IMR-90 (cell line): Measurements from ENCODE around the gene ESPL1. TPM values are rescaled to one million over a fixed set of nuclear protein-coding genes. Genes with fewer than 3 reads are reported as not detected.
A peak's percentile ranks its signal among the peaks of the same experiment; 100 is the strongest.

Source experiments
- ATAC-seq: fragments of 200-7000 bp; cut with Tn5 transposase; 2 replicates; pipeline ENCODE4 v1.9.1; 2020; ENCODE audit warnings: low read depth, mild to moderate bottlenecking, moderate library complexity
- BruUV-seq: library from RNA; stranded (reverse); fragments of 400-500 nt; replicated peaks from 2 replicates; lab custom pipeline; 2021; lab: Mats Ljungman, UMichigan
- CTCF ChIA-PET: fragments of 300-600 bp; formaldehyde crosslinking; extraction: SDS; loops from one replicate; lab custom pipeline; 2021; ENCODE audit warnings: antibody characterized with exemption; lab: Yijun Ruan, JAX
- POLR2A ChIA-PET: fragments of 300-600 bp; sonication (Branson Sonifier 250); formaldehyde crosslinking; loops from one replicate; lab custom pipeline; 2022; ENCODE audit warnings: antibody characterized with exemption; ENCODE audit not compliant: unreplicated experiment; lab: Charles Lee
- DNase-seq: peaks from one replicate; pipeline ENCODE4 v3.0.0; 2013
- H2AFZ ChIP-seq: replicated peaks from 2 replicates; pipeline ENCODE3; 2013; ENCODE audit warnings: low read length, mild to moderate bottlenecking; ENCODE audit not compliant: poor library complexity
- H2AK5ac ChIP-seq: 2 replicates; pipeline ENCODE4 v1.6.1; 2013; ENCODE audit warnings: low read depth, low read length, inconsistent platforms
- H2AK9ac ChIP-seq: replicated peaks from 2 replicates; pipeline ENCODE3; 2013; ENCODE audit warnings: mild to moderate bottlenecking, low read depth, low read length, moderate library complexity; ENCODE audit not compliant: poor library complexity
- H2BK120ac ChIP-seq: 2 replicates; pipeline ENCODE4 v1.6.1; 2013; ENCODE audit warnings: low read depth, low read length, inconsistent platforms
- H2BK15ac ChIP-seq: 3 replicates; pipeline ENCODE4 v1.6.1; 2013; ENCODE audit warnings: low read depth, low read length, inconsistent platforms
- H2BK20ac ChIP-seq: 2 replicates; pipeline ENCODE4 v1.6.1; 2013; ENCODE audit warnings: low read depth, mild to moderate bottlenecking, inconsistent platforms, low read length, moderate library complexity
- H2BK5ac ChIP-seq: 2 replicates; pipeline ENCODE4 v1.6.1; 2013; ENCODE audit warnings: mild to moderate bottlenecking, low read depth, low read length, inconsistent platforms; ENCODE audit not compliant: poor library complexity, severe bottlenecking
- H3K14ac ChIP-seq: replicated peaks from 2 replicates; pipeline ENCODE4 v1.6.1; 2013; ENCODE audit warnings: low read depth, low read length, inconsistent platforms
- H3K18ac ChIP-seq: 2 replicates; pipeline ENCODE4 v1.6.1; 2013; ENCODE audit warnings: low read depth, low read length, control low read depth
- H3K23ac ChIP-seq: 2 replicates; pipeline ENCODE4 v1.6.1; 2013; ENCODE audit warnings: low read depth, low read length, inconsistent platforms
- H3K27ac ChIP-seq: 2 replicates; pipeline ENCODE4 v1.5.1; 2013; ENCODE audit warnings: mild to moderate bottlenecking, control low read depth, low read length; ENCODE audit not compliant: insufficient read depth
- H3K27me3 ChIP-seq: 2 replicates; pipeline ENCODE4 v1.6.1; 2013; ENCODE audit warnings: low read length; ENCODE audit not compliant: control insufficient read depth, insufficient read depth
- H3K36me3 ChIP-seq: 2 replicates; pipeline ENCODE4 v1.6.1; 2013; ENCODE audit warnings: low read length, mixed read lengths; ENCODE audit not compliant: control insufficient read depth, insufficient read depth
- H3K4ac ChIP-seq: 2 replicates; pipeline ENCODE4 v1.6.1; 2013; ENCODE audit warnings: low read depth, low read length, inconsistent platforms
- H3K4me1 ChIP-seq: 2 replicates; pipeline ENCODE4 v1.6.1; 2013; ENCODE audit warnings: low read length, mixed read lengths; ENCODE audit not compliant: control insufficient read depth, insufficient read depth
- H3K4me2 ChIP-seq: 2 replicates; pipeline ENCODE4 v1.6.1; 2013; ENCODE audit warnings: low read depth, mild to moderate bottlenecking, control low read depth, low read length, moderate library complexity
- H3K4me3 ChIP-seq: 2 replicates; pipeline ENCODE4 v1.5.1; 2013; ENCODE audit warnings: low read depth, mild to moderate bottlenecking, control low read depth, low read length, moderate library complexity; ENCODE audit not compliant: insufficient read depth
- H3K56ac ChIP-seq: 2 replicates; pipeline ENCODE4 v1.6.1; 2013; ENCODE audit warnings: low read length, inconsistent platforms; ENCODE audit not compliant: insufficient read depth; ENCODE audit errors: extremely low read depth
- H3K79me1 ChIP-seq, 2 experiments: 2 replicates each; pipeline ENCODE4 v1.6.1; 2013; ENCODE audit warnings: low read length in 2 of 2, inconsistent platforms in 1 of 2, low read depth in 1 of 2
- H3K9ac ChIP-seq: 2 replicates; pipeline ENCODE4 v1.6.1; 2013; ENCODE audit warnings: low read depth, low read length, control low read depth
- H3K9me1 ChIP-seq: 2 replicates; pipeline ENCODE4 v1.6.1; 2013; ENCODE audit warnings: low read length, inconsistent platforms; ENCODE audit not compliant: insufficient read depth
- H3K9me3 ChIP-seq: 2 replicates; pipeline ENCODE4 v1.6.1; 2013; ENCODE audit warnings: low read length; ENCODE audit not compliant: control insufficient read depth, insufficient read depth
- H4K20me1 ChIP-seq: 2 replicates; pipeline ENCODE4 v1.6.1; 2013; ENCODE audit warnings: low read length, inconsistent platforms; ENCODE audit not compliant: insufficient read depth
- H4K5ac ChIP-seq: 2 replicates; pipeline ENCODE4 v1.6.1; 2013; ENCODE audit warnings: mild to moderate bottlenecking, low read depth, low read length, control low read depth
- H4K8ac ChIP-seq, 2 experiments: 2 replicates each; pipeline ENCODE4 v1.6.1; 2013; ENCODE audit warnings: low read depth in 2 of 2, low read length in 2 of 2, control low read depth in 1 of 2, inconsistent platforms in 1 of 2
- H4K91ac ChIP-seq: 2 replicates; pipeline ENCODE4 v1.6.1; 2013; ENCODE audit warnings: low read depth, low read length, inconsistent platforms; ENCODE audit not compliant: insufficient read depth
- BHLHE40 ChIP-seq: fragments of 150-350 bp; IDR thresholded peaks from 2 replicates; pipeline ENCODE4 v1.6.1; 2016; ENCODE audit warnings: mild to moderate bottlenecking, low read depth, low read length
- CEBPB ChIP-seq: IDR thresholded peaks from 2 replicates; pipeline ENCODE4 v1.6.1; 2012; ENCODE audit warnings: low read depth, low read length, improper control_type of control experiment
- CHD1 ChIP-seq: IDR thresholded peaks from 2 replicates; pipeline ENCODE4 v1.6.1; 2012; ENCODE audit warnings: low read depth, low read length, improper control_type of control experiment
- CTCF ChIP-seq: conservative IDR thresholded peaks from 2 replicates; pipeline ENCODE4 v1.5.1; 2012; ENCODE audit warnings: mild to moderate bottlenecking, low read depth, low read length, improper control_type of control experiment
- MAFK ChIP-seq: IDR thresholded peaks from 2 replicates; pipeline ENCODE4 v1.6.1; 2012; ENCODE audit warnings: low read depth, low read length, improper control_type of control experiment
- MXI1 ChIP-seq: IDR thresholded peaks from 2 replicates; pipeline ENCODE4 v1.6.1; 2012; ENCODE audit warnings: low read depth, mild to moderate bottlenecking, low read length, moderate library complexity, borderline replicate concordance
- POLR2A ChIP-seq: IDR thresholded peaks from 2 replicates; pipeline ENCODE4 v1.6.1; 2012; ENCODE audit warnings: mild to moderate bottlenecking, low read depth, low read length
- RAD21 ChIP-seq: IDR thresholded peaks from 2 replicates; pipeline ENCODE4 v1.6.1; 2012; ENCODE audit warnings: low read length, improper control_type of control experiment
- RCOR1 ChIP-seq: IDR thresholded peaks from 2 replicates; pipeline ENCODE4 v1.6.1; 2012; ENCODE audit warnings: mild to moderate bottlenecking, low read length, improper control_type of control experiment; ENCODE audit not compliant: insufficient replicate concordance
- SMC3 ChIP-seq: fragments of 150-350 bp; IDR thresholded peaks from 2 replicates; pipeline ENCODE4 v1.6.1; 2016; ENCODE audit warnings: low read depth, mild to moderate bottlenecking, antibody characterized with exemption, low read length, moderate library complexity
- USF2 ChIP-seq: fragments of 150-350 bp; IDR thresholded peaks from 2 replicates; pipeline ENCODE4 v1.6.1; 2017; ENCODE audit warnings: mild to moderate bottlenecking, antibody characterized with exemption, low read length, low read depth
- WGBS, 2 experiments: methylation state at CpG; one replicate each; pipeline versions ENCODE4 v1.1.5 to v1.1.7; 2013; ENCODE audit warnings: missing lambda C conversion rate in 2 of 2; ENCODE audit not compliant: insufficient read length in 1 of 2; ENCODE audit errors: extremely low coverage in 2 of 2; 5-methylcytosine and 5-hydroxymethylcytosine counted together
- dilution Hi-C: fragments of 300-500 bp; cut with HindIII; formaldehyde crosslinking; loops from one replicate; pipeline ENCODE4 v1.14.3; 2018; ENCODE audit warnings: low sequenced_read_pairs; ENCODE audit not compliant: unreplicated experiment
- in situ Hi-C: fragments of 300-500 bp; cut with MboI; formaldehyde crosslinking; loops from 3 replicates; pipeline ENCODE4 v1.14.3; 2019; ENCODE audit warnings: low sequenced_read_pairs, inconsistent platforms, mixed read lengths
- intact Hi-C: fragments of 100-400 bp; cut with micrococcal nuclease; formaldehyde crosslinking; loops from 2 replicates; pipeline ENCODE4 v1.10.0; 2022
- polyA plus RNA-seq, 3 experiments: library from polyadenylated mRNA; depleted of rRNA; stranded (reverse); fragments of >200 nt; gene quantifications; 2 replicates each; pipeline ENCODE4 v1.2.3, GENCODE V29; 2012; ENCODE audit warnings: low replicate concordance in 1 of 3
- total RNA-seq: library from RNA; depleted of rRNA; stranded (reverse); fragments of >200 nt; gene quantifications from 2 replicates; pipeline ENCODE4 v1.2.3, GENCODE V29; 2012
- TF ChIP-seq, protein P1 (sequence below): fragments of 150-350 bp; IDR thresholded peaks from 2 replicates; pipeline ENCODE4 v1.6.1; 2016; ENCODE audit warnings: low read depth, mild to moderate bottlenecking, low read length, moderate library complexity, borderline replicate concordance

ESPL1 gene
- total and polyA plus RNA-seq, 2 of the 4 experiments (the other 2 are of a cell fraction) = 6.5 to 9.2 TPM

- H2BK20ac ChIP-seq = peak within 1 kb of the TSS; percentile 82; the same call in 1 of the 2 replicates
- H3K23ac ChIP-seq = peak within 1 kb of the TSS; percentile 92
- peak within 1 kb of the TSS; percentile 93 for H3K18ac ChIP-seq
- in situ Hi-C loops (no loop called here), dilution Hi-C loops (no loop called here), intact Hi-C loops (loop anchor here (5.0 kb wide), 2 partner anchors 138 to 243 kb away; partner anchors contain the start of gene TNS2)
- BruUV-seq = no TSS peak
- peak within 1 kb of the TSS; percentile 95 for H2AFZ ChIP-seq
- 2% methylated on average over 16 of the region's 42 CpGs; no CpG with 5 or more reads in 1 of the 2 experiments for WGBS, 2 experiments
- H4K5ac ChIP-seq = peak within 1 kb of the TSS; percentile 97
- peak within 1 kb of the TSS; percentile 84 to 100 for H4K8ac ChIP-seq
- peak within 1 kb of the TSS; percentile 98 for H2AK5ac ChIP-seq
- peaks cover 5% of the 10 kb centered on the region; the same call in 1 of the 2 replicates for H4K20me1 ChIP-seq
- ATAC-seq = peak; percentile 83
- peaks cover 9 to 44% of the 10 kb centered on the region in 2 experiments; a peak in 3 of 4 replicates for H3K79me1 ChIP-seq
- H3K56ac ChIP-seq = peak within 1 kb of the TSS; percentile 98
- peak within 1 kb of the TSS; percentile 94 for H2AK9ac ChIP-seq
- H2BK5ac ChIP-seq = peak within 1 kb of the TSS; percentile 97
- H3K27ac ChIP-seq = peak within 1 kb of the TSS; percentile 95
- peaks cover 3% of the 10 kb centered on the region for H3K36me3 ChIP-seq
- H2BK15ac ChIP-seq = peak within 1 kb of the TSS; percentile 95
- H3K4ac ChIP-seq = peak within 1 kb of the TSS; percentile 96
- peaks cover 4% of the 10 kb centered on the region; the same call in 1 of the 2 replicates for H3K9me1 ChIP-seq
- peak within 1 kb of the TSS; percentile 98 for H3K4me2 ChIP-seq
- DNase-seq = peak; percentile 92
- peak within 1 kb of the TSS; percentile 97 for H3K14ac ChIP-seq
- peak within 1 kb of the TSS; percentile 99 for H3K9ac ChIP-seq
- H4K91ac ChIP-seq = peak within 1 kb of the TSS; percentile 98
- CTCF ChIA-PET = interaction anchor here (0.6 to 1.1 kb wide), 3 partner anchors 57 to 140 kb away, joined by 3 to 6 read pairs (median 4); no protein-coding TSS in a partner anchor
- peak within 1 kb of the TSS; percentile 92 for H3K4me3 ChIP-seq
- peaks cover 20% of the 10 kb centered on the region for H3K4me1 ChIP-seq
- no peaks in the 10 kb centered on the region for H3K9me3 ChIP-seq
- H2BK120ac ChIP-seq = peak within 1 kb of the TSS; percentile 94
- POLR2A ChIA-PET = interaction anchor here (0.6 to 1.5 kb wide), 2 partner anchors 26 to 73 kb away, joined by 4 to 5 read pairs; partner anchors contain the start of gene AAAS
- H3K27me3 ChIP-seq = no peaks in the 10 kb centered on the region
- TF ChIP-seq, protein P1, sequence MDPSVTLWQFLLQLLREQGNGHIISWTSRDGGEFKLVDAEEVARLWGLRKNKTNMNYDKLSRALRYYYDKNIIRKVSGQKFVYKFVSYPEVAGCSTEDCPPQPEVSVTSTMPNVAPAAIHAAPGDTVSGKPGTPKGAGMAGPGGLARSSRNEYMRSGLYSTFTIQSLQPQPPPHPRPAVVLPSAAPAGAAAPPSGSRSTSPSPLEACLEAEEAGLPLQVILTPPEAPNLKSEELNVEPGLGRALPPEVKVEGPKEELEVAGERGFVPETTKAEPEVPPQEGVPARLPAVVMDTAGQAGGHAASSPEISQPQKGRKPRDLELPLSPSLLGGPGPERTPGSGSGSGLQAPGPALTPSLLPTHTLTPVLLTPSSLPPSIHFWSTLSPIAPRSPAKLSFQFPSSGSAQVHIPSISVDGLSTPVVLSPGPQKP = no peak
- 0 out of 2 replicates have a peak, but pooled peaks have one; percentile 14 for TF ChIP-seq USF2
- peak; percentile 92 for TF ChIP-seq POLR2A
- no peak for TF ChIP-seq CTCF
- no peak for TF ChIP-seq SMC3
- peak; percentile 93 for TF ChIP-seq MXI1
- no peak for TF ChIP-seq BHLHE40
- 0 out of 2 replicates have a peak, but pooled peaks have one; percentile 3 for TF ChIP-seq CHD1
- TF ChIP-seq MAFK = no peak
- no peak for TF ChIP-seq RCOR1
- TF ChIP-seq CEBPB = no peak
- TF ChIP-seq RAD21 = no peak
Observed at GRCh38 chr12:53295070-53295890, 27.2 kb downstream of the ESPL1 start, which contains the start of gene PFDN5. Gene PFDN5 (plus strand): TSS chr12:53295542. CDS start chr12:53295568, 26 bp downstream.
